Stimulated activated CD4-positive, alpha-beta T cell treated with anti-CD3 and anti-CD28 coated beads, TNF-alpha, amount 100 ng/mL, for 1 hour (primary cell): ENCODE results near the gene TMEM161B.
"Not testable (repeated sequence)": the region's sequence is repeated elsewhere in the genome, so short reads cannot be mapped to it uniquely, and the experiment has no call there.

Experiments
- DNase-seq, 3 donors: peaks; one replicate each; pipeline ENCODE4 v3.0.0-alpha.2; 2020; ENCODE audit warnings: low read depth in 3 of 3, low spot score in 1 of 3

TMEM161B gene

GRCh38 chr5:88188458-88189132, 80.0 kb downstream of the TMEM161B start:
- DNase-seq: no peak

GRCh38 chr5:88183255-88183654, 85.4 kb downstream of the TMEM161B start:
- DNase-seq: no peak

DNA sequence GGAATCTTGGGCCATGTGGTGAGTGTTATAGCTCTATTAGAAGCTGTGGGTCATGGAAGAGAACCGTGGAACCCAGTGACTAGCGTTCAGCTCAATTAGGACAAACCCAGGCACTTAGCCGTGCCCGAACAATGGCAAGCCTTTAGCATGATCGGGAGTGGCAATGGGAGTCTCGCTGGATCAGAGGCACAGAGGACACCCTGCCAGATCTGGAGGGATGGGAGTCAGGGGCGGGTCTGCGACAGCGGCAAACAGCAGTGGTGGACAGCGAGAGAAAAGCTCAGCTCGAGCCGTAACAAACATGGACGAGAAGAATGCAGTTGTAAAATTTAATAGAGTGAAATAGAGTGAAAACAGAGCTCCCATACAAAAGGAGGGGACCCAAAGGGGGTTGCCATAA, 91.2 kb downstream of the TMEM161B start:
- not testable (repeated sequence) for DNase-seq

DNA sequence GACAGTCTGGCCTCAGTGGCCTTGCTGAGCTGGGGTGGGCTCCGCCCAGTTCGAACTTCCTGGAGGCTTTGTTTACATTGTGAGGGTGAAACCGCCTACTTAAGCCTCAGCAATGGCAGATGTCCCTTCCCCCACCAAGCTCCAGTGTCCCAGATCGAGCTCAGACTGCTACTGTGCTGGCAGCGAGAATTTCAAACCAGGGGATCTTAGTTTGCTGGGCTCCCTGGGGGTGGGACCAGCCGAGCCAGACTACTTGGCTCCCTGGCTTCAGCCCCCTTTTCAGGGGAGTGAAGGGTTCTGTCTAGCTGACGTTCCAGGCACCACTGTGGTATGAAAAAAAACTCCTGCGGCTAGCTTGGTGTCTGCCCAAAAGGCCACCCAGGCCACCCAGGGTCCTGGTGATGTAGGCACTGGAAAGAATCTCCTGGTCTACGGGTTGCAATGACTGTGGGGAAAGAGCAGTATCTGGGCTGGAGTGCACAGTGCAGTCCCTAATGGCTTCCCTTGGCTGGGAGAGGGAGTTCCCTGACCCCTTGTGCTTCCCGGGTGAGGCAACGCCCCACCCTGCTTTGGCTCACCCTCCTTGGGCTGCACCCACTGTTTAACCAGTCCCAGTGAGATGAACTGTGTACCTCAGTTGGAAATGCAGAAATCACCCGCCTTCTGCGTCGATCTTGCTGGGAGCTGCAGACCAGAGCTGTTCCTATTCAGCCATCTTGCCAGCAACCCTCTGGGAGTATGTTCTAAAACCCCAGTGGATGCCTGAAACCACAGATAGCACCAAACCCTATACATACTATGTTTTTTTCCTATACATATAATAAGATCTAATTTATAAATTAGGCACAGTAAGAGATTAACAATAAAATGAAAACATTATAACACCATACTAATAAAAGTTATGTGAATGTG, 95.5 kb downstream of the TMEM161B start:
- no peak for DNase-seq

DNA sequence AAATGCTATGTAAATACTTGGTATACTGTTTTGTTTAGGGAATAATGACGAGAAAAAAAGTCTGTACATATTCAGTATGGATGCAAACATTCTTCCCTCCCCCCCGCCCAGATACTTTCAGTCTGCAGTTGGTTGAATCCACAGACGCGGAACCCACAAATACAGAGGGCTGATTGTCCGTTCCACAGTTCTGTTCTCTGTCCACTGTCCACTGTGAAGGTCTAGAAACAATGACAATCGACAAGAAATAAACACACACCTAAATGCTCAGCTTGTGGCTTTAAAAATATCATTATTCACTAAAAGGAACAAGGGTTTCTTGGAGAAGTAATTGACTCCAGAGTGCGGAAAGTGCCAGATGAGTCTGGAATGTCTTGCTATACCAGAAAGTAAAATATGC, 109.1 kb downstream of the TMEM161B start:
- no peak for DNase-seq

GRCh38 chr5:88158056-88158455, 110.6 kb downstream of the TMEM161B start:
- no peak for DNase-seq

- no peak for DNase-seq
These were observed 113.8 kb downstream of the TMEM161B start for GRCh38 chr5:88154891-88155290.

DNA sequence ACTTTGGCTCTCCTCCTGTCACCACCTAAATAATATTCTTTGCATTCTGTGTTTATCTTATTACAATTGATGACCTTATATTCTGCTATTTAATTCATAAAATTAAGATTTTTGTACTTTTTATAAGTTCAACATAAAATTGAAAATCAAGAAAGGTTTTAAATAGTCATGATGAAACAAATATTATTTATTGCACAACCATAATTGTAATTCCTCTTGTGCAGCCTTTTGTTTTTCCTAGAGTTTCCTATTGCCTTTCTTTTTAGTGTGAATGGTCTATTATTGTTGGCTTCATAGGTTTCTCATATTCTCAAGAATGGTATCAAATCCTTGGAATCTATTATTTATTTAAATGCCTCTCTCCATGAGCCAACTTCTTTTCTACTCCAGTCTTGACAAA, 117.9 kb downstream of the TMEM161B start:
- DNase-seq: no peak

DNA sequence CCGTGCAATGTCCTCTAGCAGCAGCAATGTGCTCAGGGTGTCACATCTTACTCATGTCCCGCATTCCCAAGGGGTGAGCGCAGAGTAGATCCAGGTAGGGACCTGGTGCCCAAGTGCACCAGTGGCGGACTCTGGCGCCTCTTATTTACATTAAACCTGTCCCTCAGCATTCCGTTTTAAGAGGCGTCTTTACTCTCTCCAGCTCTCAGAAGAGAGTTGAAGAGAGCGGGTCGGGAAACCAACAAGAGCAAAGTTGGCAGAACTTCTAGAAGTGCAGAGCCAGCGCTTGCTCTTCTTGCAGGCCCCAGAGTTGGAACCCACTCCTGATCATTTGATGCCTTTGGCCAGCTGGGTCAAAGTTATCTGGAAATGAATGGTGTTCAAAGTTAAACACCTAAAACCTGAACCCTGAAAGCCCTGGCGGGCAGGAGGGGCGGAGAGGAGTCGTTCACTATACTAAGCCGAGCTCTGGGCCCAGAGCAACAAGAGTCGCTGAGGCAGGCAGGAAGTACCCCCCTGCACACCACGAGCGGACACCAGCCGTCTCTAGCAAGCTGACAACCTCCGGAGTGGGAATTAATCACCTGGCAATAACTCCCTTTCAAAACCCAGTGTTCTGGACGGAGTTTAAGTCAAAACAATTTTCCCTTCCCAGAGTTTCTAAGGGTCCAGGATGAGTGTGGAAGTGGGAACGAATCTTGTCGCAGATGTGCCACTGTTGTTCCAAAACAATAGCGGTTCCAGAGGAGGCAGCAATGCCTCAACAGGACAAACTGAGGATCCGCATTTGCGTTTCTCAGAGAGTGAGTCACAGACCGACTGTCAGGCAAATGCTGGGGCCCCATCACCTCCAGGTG, 122.8 kb downstream of the TMEM161B start:
- DNase-seq: no peak

GRCh38 chr5:88145221-88145610, 123.4 kb downstream of the TMEM161B start:
- no peak for DNase-seq
